HG03097 (cell line): ENCODE data around the gene MRPL4.
"Not testable (repeated sequence)": the region's sequence is repeated elsewhere in the genome, so short reads cannot be mapped to it uniquely, and the experiment has no call there.

ENCODE experiments used
- ATAC-seq: cut with Tn5 transposase; IDR thresholded peaks from one replicate; pipeline ENCODE4 v1.9.1; 2021; ENCODE audit not compliant: unreplicated experiment, low FRiP score

MRPL4 gene

GRCh38 chr19:10228920-10229319 is 23.1 kb upstream of the MRPL4 start:
- no peak for ATAC-seq

GRCh38 chr19:10230173-10230860 is 21.7 kb upstream of the MRPL4 start:
- ATAC-seq, result no peak

- ATAC-seq, result no peak
Measured at GRCh38 chr19:10230861-10231611, 21.0 kb upstream of the MRPL4 start, which contains the start of gene S1PR2. TSS of gene S1PR2 (minus strand) at chr19:10231331. CDS start at chr19:10224905, 6,426 bp downstream.

- ATAC-seq, result no peak
Measured at GRCh38 chr19:10231612-10232228, 20.3 kb upstream of the MRPL4 start.

GRCh38 chr19:10233946-10234345 is 18.1 kb upstream of the MRPL4 start:
- ATAC-seq, result no peak

GRCh38 chr19:10235003-10235402 is 17.0 kb upstream of the MRPL4 start:
- ATAC-seq, result no peak

GRCh38 chr19:10235409-10235808 is 16.6 kb upstream of the MRPL4 start:
- not testable (repeated sequence) for ATAC-seq

GRCh38 chr19:10237702-10238101 is 14.3 kb upstream of the MRPL4 start:
- no peak for ATAC-seq

- ATAC-seq, result no peak
Measured at GRCh38 chr19:10238172-10238783, 13.7 kb upstream of the MRPL4 start.

GRCh38 chr19:10241826-10242449 is 10.1 kb upstream of the MRPL4 start:
- not testable (repeated sequence) for ATAC-seq

GRCh38 chr19:10243606-10244005 is 8.4 kb upstream of the MRPL4 start:
- ATAC-seq, result no peak

GRCh38 chr19:10245189-10245939 is 6.7 kb upstream of the MRPL4 start:
- no peak for ATAC-seq

GRCh38 chr19:10246511-10246910 is 5.5 kb upstream of the MRPL4 start:
- no peak for ATAC-seq

GRCh38 chr19:10252707-10253106 is 693 bp downstream of the MRPL4 start:
- no peak for ATAC-seq

GRCh38 chr19:10254244-10254643 is 2.2 kb downstream of the MRPL4 start:
- no peak for ATAC-seq

- no peak for ATAC-seq
Measured at GRCh38 chr19:10255358-10255757, 3.3 kb downstream of the MRPL4 start.

- ATAC-seq, result no peak
Measured at GRCh38 chr19:10256551-10256950, 4.5 kb downstream of the MRPL4 start.

GRCh38 chr19:10256970-10257615 is 5.1 kb downstream of the MRPL4 start:
- ATAC-seq, result no peak

- ATAC-seq, result no peak
Measured at GRCh38 chr19:10258080-10258710, 6.2 kb downstream of the MRPL4 start.
